HepG2 (cell line): Measurements from ENCODE around the gene SPIB. TPM values are rescaled to one million over a fixed set of nuclear protein-coding genes. Genes with fewer than 3 reads are reported as not detected.

Source experiments
- ELF1 ChIP-seq: sonication (generic); formaldehyde crosslinking; IDR thresholded peaks from 2 replicates; pipeline ENCODE4 v1.4.0; 2020; ENCODE audit warnings: missing genetic modification reagents
- ERF ChIP-seq: IDR thresholded peaks from 2 replicates; pipeline ENCODE4 v1.6.1; 2018; ENCODE audit warnings: missing biosample characterization, missing genetic modification reagents
- FOSL2 ChIP-seq: sonication (generic); formaldehyde crosslinking; IDR thresholded peaks from 2 replicates; pipeline ENCODE4 v1.4.0; 2020; ENCODE audit warnings: missing genetic modification reagents
- FOXA3 ChIP-seq: IDR thresholded peaks from 2 replicates; pipeline ENCODE4 v1.6.1; 2016; ENCODE audit warnings: missing genetic modification reagents, missing compliant biosample characterization
- GATAD2A ChIP-seq: IDR thresholded peaks from 2 replicates; pipeline ENCODE4 v1.6.1; 2016
- KDM2A ChIP-seq: sonication (generic); formaldehyde crosslinking; IDR thresholded peaks from 2 replicates; pipeline ENCODE4 v1.4.0; 2020; ENCODE audit warnings: low read depth, missing genetic modification reagents, borderline replicate concordance
- MXD3 ChIP-seq: IDR thresholded peaks from 2 replicates; pipeline ENCODE4 v1.6.1; 2016; ENCODE audit warnings: mild to moderate bottlenecking, missing biosample characterization, missing genetic modification reagents
- MXI1 ChIP-seq: IDR thresholded peaks from 3 replicates; pipeline ENCODE4 v1.6.1; 2012; ENCODE audit warnings: low read depth, low read length, inconsistent platforms, borderline replicate concordance
- NFATC3 ChIP-seq: sonication (generic); formaldehyde crosslinking; IDR thresholded peaks from 2 replicates; pipeline ENCODE4 v1.5.1; 2020; ENCODE audit warnings: mild to moderate bottlenecking, missing genetic modification reagents
- NR2F6 ChIP-seq, 2 experiments: IDR thresholded peaks; 2 replicates each; pipeline ENCODE4 v1.6.1; 2016; ENCODE audit warnings: antibody characterized with exemption in 1 of 2, mild to moderate bottlenecking in 1 of 2
- PATZ1 ChIP-seq: sonication (generic); formaldehyde crosslinking; IDR thresholded peaks from 2 replicates; pipeline ENCODE4 v1.4.0; 2020; ENCODE audit warnings: missing genetic modification reagents
- PHF8 ChIP-seq: sonication (generic); formaldehyde crosslinking; IDR thresholded peaks from 2 replicates; pipeline ENCODE4 v1.5.0; 2020; ENCODE audit warnings: missing genetic modification reagents
- RFXANK ChIP-seq: IDR thresholded peaks from 2 replicates; pipeline ENCODE4 v1.6.1; 2016
- SSRP1 ChIP-seq: IDR thresholded peaks from 2 replicates; pipeline ENCODE4 v1.6.1; 2016; ENCODE audit warnings: control low read depth
- STAG1 ChIP-seq: sonication (generic); formaldehyde crosslinking; IDR thresholded peaks from 2 replicates; pipeline ENCODE4 v1.4.0; 2020; ENCODE audit warnings: missing genetic modification reagents
- ZBTB7B ChIP-seq: sonication (generic); formaldehyde crosslinking; IDR thresholded peaks from 2 replicates; pipeline ENCODE4 v1.4.0; 2020; ENCODE audit warnings: missing genetic modification reagents
- ZNF12 ChIP-seq: sonication (generic); formaldehyde crosslinking; IDR thresholded peaks from 2 replicates; pipeline ENCODE4 v1.5.0; 2020; ENCODE audit warnings: missing genetic modification reagents
- ZNF34 ChIP-seq: sonication (generic); formaldehyde crosslinking; IDR thresholded peaks from 2 replicates; pipeline ENCODE4 v1.4.0; 2020; ENCODE audit warnings: mild to moderate bottlenecking, missing genetic modification reagents, borderline replicate concordance
- ZNF574 ChIP-seq: sonication (generic); formaldehyde crosslinking; IDR thresholded peaks from 2 replicates; pipeline ENCODE4 v1.4.0; 2020; ENCODE audit warnings: missing genetic modification reagents
- ZNF687 ChIP-seq: sonication (generic); formaldehyde crosslinking; IDR thresholded peaks from 2 replicates; pipeline ENCODE4 v1.5.1; 2020; ENCODE audit warnings: mild to moderate bottlenecking, missing genetic modification reagents, moderate library complexity
- ZSCAN29 ChIP-seq: sonication (generic); formaldehyde crosslinking; conservative IDR thresholded peaks from 2 replicates; pipeline ENCODE4 v1.4.0; 2020; ENCODE audit warnings: mild to moderate bottlenecking, missing genetic modification reagents
- polyA plus RNA-seq, 8 experiments: library from polyadenylated mRNA; depleted of rRNA in 3 of 8; stranded (reverse) in 7 of 8; unstranded in 1 of 8; fragments of >200 nt; fragmentation: Illumina TruSeq in 4 of 8; extraction: Trizol in 4 of 8; gene quantifications; 2 replicates each; pipeline versions ENCODE4 v1.2.1 to v1.2.3, GENCODE V29; 2011 to 2016; ENCODE audit warnings: low read depth in 4 of 8, missing spikeins in 1 of 8, mixed read lengths in 1 of 8; ENCODE audit not compliant: insufficient read depth in 1 of 8
- total RNA-seq, 5 experiments: library from RNA; depleted of rRNA; stranded (reverse); fragments of >200 nt; fragmentation: Illumina TruSeq; extraction: Trizol; gene quantifications; 2 replicates each; pipeline ENCODE4 v1.2.3, GENCODE V29; 2016; ENCODE audit warnings: low read depth in 1 of 5

The SPIB gene
- total and polyA plus RNA-seq, 2 of the 13 experiments (the other 11 are each of a cell fraction or from before 2014, with no cell fraction given) = 0.04 TPM; not detected in 1

GRCh38 chr19:50478901-50479715, 60.4 kb downstream of the SPIB start (continued):
- no peak for TF ChIP-seq ZSCAN29 (CRISPR knock-in tag)
- 0 out of 2 replicates have a peak, but pooled peaks have one; percentile 28 for TF ChIP-seq GATAD2A
- TF ChIP-seq ZNF687 = peak; percentile 38; the same call in 1 of the 2 replicates
- 0 out of 3 replicates have a peak, but pooled peaks have one; percentile 10 for TF ChIP-seq MXI1
- TF ChIP-seq ERF (CRISPR knock-in tag) = 0 out of 2 replicates have a peak, but pooled peaks have one; percentile 54
- TF ChIP-seq PATZ1 (CRISPR knock-in tag) = 0 out of 2 replicates have a peak, but pooled peaks have one; percentile 23
- no peak for TF ChIP-seq ZNF12
- no peak for TF ChIP-seq NFATC3 (CRISPR knock-in tag)
- 0 out of 2 replicates have a peak, but pooled peaks have one; percentile 18 for TF ChIP-seq PHF8
- 0 out of 2 replicates have a peak, but pooled peaks have one; percentile 25 for TF ChIP-seq MXD3 (CRISPR knock-in tag)
- TF ChIP-seq STAG1 (CRISPR knock-in tag) = peak; percentile 81
- peak; percentile 14; the same call in 1 of the 2 replicates for TF ChIP-seq FOSL2 (CRISPR knock-in tag)
- TF ChIP-seq ELF1 (CRISPR knock-in tag) = peak; percentile 29; the same call in 1 of the 2 replicates
- TF ChIP-seq NR2F6 (IDR thresholded peaks at IDR 0.05) = no peak
- peak; percentile 52; the same call in 1 of the 2 replicates for TF ChIP-seq NR2F6 (CRISPR knock-in tag; IDR thresholded peaks at IDR 0.05)
- TF ChIP-seq KDM2A = peak; percentile 79
- no peak for TF ChIP-seq RFXANK (CRISPR knock-in tag)
- peak; percentile 62; the same call in 1 of the 2 replicates for TF ChIP-seq SSRP1
- TF ChIP-seq ZNF574 = 0 out of 2 replicates have a peak, but pooled peaks have one; percentile 26
- TF ChIP-seq FOXA3 (CRISPR knock-in tag) = peak; percentile 27; the same call in 1 of the 2 replicates
- TF ChIP-seq ZBTB7B (CRISPR knock-in tag) = 0 out of 2 replicates have a peak, but pooled peaks have one; percentile 21
- TF ChIP-seq ZNF34 (CRISPR knock-in tag) = no peak
